HPDE6-E6E7 (cell line): ENCODE data around the gene KPTN.

ENCODE experiments used
- DNase-seq: peaks from one replicate; pipeline ENCODE4 v3.0.0; 2011; ENCODE audit warnings: missing footprints; ENCODE audit errors: extremely low spot score

Gene KPTN

DNA sequence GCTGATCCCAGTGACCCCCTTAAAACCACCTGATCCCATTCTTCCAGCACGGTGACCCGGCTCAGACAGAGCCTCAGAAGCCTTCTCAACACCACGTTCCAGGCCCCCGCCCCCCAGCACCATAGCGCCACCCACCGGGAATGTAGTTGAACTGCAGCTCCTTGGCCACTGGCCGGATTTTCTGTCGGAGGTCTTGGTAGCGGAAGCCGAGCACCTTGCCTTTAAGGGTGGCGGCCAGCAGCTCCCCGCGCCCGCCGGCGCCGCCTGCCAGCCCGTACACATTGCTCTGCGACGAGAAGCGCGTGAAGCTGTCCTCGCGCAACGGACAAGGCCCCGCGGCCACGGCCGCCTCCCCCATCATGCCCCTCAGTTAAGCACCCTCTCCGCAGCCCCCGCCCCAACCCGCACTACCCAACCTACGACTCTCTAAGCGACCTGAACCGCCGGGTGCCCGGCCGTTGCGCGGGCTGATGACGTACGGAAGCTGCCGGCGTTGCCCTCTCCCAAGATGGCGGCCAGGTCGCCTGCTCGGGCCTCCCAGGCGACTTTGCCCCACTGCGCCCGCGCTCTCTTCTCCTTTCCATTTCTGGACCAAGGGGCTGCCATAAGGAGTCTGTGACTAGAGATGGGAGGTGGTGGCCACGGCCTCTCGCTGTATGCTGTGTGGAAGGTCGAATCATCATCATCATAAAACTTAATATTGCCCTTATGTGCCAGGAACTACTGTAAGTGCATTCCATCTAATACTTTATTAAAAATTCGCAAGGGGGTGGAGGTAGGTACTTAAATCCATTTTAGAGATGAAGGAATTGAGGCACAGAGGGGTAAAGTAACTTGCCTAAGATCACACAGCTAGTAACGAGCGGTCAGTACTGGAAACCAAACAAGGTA lies at the start of gene KPTN:
KPTN (minus strand) TSS at position 420 of the 891 bp plus-strand sequence; CDS start at position 361, 59 bp downstream.
- peak; percentile 91 for DNase-seq

DNA sequence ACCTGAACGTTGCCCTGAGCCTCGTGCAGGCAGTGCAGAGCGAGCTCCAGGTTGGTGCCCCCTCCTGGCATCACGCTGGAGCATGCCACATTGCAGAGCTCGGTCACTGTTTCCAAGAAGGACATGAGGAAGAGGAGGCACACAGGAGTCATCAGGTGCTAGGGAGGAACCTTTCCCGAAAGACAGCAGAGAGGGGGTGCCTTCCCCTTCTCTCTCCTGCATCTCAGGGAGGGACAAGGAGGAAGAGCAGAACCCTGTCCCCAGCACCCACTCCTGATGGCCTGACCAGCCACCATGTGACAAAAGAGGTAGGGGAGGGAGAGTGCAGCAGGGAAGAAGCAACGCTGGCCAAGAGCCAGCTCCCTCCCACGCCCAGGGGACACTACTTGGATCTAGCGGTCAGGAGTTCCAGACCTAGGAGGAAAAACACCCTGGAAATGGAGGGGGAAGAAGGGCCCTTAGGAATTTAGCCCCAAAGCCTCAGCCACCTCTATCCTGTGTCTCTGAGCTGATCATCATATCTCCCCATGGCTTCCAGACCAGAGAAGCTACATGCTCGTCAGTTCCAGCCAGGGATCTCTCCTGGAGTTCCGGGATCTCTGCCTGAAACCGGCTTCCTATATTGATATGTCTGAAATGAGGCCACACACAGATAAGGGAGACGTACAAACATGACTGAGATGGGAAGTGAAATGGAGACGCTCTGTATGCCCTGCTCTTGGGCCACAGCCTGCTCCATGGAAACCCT lies 47.8 kb upstream of the KPTN start:
- no peak for DNase-seq

DNA sequence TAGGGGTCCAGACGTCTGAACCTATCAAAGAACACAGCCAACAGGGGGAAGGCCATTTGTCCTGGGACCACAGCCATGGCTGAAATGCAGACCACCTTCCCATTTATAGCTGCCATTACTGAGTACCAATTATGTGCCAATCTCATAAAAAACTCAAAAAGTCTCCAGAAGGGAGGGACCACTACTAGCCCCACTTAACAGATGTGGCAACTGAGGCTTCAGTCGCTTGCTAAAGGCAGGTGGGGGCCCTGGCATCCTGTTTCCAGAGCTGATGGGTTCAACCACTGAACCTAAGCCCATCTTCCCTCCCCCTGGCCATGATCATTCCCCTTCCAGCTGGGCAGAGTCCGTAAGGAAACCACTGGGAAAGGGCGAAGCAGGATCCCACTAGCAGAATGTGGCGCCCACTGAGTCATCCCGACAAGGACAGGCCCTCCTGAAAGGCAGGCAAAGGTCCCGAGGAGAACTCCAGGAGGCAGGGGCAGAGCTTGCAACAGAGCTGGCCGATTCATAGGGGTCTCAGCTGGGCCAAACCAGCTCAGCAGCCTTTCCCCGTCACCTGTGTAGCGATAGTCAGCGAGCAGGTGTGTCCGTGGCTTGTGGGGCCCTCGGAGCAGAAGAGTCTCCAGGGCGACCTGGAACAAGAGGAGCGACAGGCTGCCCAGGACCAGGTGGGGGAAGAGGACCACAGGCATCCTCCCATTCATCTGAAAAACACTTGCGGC lies 45.2 kb upstream of the KPTN start:
- no peak for DNase-seq

DNA sequence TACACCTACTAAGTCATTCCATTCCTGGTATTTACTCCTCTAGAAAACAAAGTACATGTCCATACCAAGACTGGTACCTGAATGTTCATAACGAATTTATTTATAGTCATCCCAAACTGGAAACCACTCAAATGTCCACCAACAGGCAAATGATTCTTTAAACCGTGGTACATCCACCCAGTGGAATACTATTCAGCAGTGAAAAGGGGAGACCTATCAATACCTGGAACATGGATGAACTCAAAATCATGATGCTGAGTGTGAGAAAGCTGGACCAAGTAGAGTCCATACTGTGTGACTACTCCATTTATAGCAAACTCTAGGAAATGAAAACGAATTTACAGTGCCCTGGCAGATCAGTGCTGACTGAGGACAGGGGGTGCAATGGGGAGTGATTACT lies 42.8 kb upstream of the KPTN start:
- no peak for DNase-seq

DNA sequence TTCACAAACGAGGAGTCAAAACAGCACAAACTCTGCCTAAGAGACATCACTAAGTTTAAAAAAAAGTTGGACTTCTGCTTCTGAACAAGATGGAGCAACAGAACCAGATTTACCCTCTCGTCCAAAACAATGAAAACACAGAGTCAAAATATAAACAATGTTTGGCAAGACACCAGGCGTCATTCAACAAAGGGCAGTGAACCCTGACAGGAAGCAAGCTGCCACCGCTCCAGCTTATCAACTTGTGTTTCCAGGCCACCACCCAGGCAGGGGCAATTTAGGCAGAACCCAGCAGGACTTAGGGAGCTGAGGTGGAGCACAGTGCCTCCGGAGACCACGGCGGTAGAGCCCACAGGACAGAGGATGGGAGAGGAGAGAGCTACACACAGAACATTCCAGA lies 39.5 kb upstream of the KPTN start:
- no peak for DNase-seq

DNA sequence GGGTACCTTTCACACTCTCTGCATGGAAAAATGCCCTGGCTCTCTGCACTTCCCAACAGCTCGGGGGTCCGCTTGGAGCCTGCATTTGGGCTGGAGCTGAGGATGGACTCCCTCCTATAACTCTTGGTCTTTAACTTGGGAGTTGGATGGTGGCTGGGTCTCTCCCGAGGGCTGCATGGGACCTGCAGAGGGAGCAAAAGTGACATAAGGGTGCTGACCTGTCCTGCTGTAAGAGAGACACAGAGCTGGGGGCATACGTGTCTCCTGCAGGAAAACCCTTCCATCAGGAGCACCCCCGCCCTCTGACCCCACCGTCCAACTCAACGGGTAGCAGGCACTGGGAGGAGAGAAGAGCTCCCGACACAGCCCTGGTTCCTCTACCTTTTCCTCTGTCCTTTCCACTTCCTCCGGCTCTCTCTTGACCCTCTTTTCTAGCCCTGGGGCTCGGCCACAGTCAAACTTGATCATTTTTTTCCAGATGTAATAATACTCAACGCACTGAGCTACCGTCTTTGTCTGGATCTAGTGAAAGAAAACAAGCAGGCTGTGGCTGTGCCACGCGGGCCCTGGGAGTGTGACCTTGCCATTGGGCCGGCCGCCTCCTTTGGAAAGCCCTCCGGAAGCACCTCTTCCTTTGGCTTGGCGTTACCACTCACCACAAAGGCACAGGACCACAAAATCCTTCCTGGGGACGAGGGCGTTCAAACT lies 37.6 kb upstream of the KPTN start:
- no peak for DNase-seq

DNA sequence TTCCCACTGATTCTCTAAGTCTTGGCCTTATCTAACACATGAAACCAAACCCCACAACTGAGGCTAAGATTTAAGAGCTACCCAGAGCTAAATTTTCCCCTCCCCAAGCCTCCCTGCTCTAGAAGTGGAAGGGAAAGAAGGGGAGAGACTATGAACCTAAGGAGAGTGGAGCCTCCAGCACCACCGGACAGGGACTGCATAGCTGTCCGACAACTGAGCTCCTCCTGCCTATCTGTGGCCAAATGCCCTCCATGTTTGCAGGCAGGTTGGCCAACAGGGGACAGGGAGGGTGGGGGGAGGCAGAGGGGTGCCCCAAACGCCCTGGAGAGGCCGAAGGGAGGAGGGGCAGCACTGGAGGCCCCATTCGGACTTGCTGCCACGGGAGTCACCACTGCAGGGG lies 36.8 kb upstream of the KPTN start:
- no peak for DNase-seq

DNA sequence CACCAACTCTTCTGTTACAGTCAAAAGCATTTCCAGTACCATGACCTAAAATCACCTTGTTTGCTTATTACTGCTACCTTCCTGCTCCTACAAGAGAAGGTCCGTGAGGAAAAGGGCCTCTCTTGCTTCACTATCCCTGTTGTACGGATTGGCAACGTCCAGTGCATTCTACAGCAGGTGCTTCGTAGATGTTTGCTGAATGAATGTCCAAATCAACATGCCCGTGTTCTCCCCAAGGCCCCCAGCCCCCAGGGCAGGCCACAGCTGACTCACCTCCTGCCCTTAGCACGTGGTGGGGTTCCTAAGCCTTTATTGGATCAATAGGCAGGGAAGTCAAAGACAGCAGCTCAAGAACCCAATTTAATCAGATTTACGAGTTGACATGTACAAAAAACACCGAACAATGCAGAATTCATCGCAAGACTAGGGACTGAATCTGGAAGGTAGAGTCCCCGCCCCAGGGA lies 36.4 kb upstream of the KPTN start:
- no peak for DNase-seq

DNA sequence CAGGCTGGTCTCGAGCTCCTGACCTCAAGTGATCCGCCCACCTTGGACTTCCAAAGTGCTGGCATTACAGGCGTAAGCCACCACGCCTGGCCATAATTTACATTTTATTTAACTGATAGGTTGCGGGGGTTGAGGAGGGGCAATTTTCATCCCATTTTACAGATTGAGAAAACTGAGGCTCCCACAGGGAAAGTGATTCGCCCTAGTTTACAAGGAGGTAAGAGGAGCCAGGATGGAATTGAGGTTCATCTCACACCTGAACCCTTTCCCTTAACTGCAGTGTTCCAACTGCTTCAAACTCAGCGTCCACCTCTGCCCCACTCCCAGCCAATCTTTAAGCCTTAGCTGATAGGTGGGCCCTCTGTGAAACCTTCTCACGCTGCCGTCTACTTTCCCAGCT lies 34.8 kb upstream of the KPTN start:
- no peak for DNase-seq

DNA sequence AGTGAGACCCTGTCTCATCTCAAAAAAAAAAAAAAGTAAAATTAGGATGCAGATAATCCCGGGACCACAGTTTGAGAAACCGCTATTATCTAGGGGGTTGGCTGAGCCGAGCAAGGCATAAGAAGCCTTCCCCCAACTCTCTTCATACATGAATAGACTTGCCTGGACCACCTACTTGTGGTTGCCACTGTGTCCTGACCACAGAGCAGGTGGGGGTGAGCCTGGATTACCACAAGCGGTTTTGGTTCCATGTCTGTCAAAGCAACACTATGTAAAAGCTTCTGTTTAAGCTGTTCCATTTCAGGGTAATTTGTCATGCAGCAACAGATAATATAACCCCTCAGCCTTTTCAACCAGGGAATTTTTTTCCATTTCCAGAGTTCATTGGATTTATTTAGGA lies 34.1 kb upstream of the KPTN start:
- DNase-seq, result no peak

DNA sequence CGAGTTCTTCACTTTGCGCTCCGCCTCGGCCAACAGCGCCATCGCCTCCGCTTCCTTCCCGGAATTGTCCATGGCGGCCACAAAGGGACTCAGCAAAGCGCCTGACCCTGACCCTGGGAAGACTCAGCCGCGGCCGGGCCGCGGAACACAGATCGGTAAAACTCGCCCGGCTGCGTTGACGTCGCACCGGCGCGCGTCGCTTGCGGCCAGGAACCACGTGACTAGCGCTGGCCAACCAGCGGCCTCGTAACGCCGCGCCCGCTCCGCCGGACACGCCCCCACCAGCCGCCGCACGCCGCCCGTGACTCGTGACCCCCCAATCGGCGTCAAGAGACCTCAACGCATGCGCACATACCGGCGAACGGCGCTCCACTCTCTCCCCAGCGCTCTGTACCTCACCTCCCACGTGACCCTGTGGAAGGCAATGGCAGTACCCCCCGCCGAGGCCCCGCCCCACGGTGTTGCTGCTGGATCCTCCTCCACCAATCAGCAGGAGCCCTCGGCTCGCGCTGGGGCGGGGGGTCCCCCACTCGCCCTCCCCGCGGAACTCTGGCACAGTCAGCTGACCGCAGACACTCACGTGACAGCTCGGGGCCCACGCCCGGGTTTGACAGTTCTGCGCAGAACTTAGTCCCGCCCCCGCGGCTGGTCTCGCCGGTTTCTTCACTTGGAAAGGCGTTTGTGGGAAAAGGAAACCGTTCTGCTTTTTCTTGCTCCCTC lies 31.0 kb upstream of the KPTN start, which contains the start of gene NAPA:
NAPA (minus strand) TSS at position 195 of the 720 bp plus-strand sequence; CDS start at position 72, 123 bp downstream.
- peak; percentile 100 for DNase-seq

DNA sequence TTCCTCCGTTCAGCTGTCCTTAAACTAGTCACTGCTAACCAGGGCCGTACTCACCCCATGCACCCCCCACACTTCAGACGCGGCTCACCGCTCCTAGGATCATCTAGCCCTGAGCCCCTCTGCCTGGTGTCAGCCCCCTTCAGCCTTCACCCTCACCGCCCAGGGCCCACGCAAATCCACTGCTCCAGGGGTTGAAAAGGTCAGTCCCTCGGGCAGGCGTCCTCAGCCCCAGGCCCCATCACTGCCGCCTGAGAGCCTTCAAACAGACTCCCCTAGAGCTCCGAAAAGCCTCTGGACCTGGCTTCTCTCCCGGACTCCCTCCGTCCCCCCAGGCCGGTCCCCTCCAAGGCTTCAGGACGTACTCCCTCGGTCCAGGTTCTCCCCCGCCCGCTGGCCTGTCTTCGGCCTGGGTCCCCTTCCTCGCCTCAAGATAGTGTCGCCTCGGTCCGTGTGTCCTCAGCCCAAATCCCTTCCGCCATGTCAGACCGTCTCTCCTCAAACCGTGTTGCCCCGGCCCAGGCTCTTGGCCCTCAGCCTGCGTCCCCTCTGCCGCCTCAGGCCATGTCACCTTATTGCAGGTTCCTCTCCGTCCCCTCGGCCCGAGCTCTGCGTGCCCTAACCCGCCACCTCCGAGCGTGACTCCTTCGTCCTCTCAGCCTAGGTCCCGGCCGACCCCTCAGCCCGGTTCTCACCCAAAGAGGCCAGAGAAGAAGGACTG lies 30.3 kb upstream of the KPTN start:
- no peak for DNase-seq

DNA sequence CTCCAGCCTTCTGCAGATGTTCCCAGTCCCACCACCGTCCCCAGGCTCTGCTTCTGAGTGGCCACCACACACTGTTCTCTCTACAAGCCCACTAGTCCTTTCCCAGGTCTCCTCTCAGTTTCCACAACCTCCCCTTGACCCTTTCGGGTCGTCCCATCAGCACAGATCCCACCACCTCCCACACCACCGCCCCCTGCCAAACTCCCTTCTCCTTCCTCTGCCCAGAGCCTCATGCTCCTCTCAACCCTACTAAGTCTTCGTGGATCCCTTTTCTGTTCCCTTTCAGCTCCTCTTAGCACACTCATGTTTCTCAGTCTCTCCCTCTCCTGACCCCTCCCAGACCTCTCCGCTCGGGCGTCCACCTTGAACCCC lies 28.9 kb upstream of the KPTN start:
- DNase-seq, result no peak

DNA sequence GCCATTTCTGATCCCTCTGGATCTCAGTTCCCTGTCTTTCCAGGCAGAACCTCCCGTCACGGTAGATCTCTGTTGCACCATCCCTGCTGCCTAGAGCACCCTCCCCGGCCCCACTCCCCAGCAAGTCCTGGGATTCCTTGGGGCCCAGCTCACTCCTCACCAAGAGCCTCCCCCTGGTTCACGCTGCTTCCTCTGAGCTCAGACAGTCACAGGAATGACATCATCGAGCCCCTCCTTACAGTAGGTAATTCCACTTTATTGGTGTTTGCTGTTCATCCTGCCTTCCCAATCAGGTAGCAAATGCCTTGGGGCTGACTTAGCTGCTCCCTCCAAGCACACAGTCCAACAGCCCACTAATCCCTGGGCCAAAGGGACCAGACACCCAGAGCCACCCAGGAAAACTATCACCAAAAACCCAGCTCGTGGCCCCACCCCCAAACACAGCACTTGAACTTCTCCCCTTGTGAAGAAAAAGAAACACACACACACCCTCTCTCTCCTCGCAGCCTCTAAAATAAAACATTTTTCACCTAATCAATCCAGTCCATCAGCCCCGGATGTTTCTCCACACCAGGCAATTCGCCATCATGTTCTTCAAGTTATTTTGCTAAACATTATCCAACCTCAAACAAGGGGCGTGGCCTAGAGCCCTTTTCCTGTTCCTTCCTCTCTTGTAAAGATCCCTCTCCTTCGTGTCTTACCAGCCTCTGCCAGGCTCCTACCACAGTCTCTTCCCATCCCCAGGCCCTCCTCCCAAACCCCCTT lies 28.3 kb upstream of the KPTN start:
- DNase-seq, result no peak

DNA sequence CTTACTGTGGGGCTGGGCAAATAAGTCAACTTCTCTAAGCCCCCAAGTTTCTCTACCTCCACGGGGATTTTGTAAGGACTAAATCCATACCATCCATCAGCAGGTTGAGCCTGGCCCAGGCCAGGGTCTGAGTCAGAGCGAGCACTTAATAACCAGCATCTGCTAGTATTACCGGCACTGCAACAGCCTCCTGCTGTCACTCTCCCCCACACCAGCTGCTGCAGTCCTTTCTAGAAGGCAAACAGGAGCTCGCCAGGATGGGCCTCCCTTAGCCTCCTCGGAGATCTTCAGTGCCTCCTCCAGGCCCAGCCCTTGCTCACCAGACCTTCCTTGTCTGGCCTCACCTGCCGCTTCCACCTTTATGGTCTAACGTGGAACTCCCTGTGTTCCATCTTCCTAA lies 27.7 kb upstream of the KPTN start:
- DNase-seq, result no peak

DNA sequence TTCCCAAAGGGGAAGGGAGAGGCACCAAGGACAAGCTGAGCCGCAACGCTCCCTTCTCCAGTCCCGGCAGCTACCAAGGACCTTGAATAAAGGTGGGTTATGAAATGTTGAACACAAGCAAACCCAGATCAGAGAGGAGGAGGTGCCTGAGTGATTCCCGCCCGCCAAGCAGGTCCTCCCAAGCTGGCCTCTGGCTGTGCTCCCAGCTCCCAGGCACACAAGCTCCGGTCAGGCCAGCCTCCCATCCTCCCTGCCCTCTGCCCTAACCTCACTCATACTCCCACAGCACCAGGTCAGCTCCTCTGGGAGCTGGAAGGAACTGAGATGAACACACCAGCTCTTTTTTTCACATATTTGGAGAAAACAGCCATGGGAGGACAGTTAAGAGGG lies 27.1 kb upstream of the KPTN start:
- DNase-seq, result no peak

DNA sequence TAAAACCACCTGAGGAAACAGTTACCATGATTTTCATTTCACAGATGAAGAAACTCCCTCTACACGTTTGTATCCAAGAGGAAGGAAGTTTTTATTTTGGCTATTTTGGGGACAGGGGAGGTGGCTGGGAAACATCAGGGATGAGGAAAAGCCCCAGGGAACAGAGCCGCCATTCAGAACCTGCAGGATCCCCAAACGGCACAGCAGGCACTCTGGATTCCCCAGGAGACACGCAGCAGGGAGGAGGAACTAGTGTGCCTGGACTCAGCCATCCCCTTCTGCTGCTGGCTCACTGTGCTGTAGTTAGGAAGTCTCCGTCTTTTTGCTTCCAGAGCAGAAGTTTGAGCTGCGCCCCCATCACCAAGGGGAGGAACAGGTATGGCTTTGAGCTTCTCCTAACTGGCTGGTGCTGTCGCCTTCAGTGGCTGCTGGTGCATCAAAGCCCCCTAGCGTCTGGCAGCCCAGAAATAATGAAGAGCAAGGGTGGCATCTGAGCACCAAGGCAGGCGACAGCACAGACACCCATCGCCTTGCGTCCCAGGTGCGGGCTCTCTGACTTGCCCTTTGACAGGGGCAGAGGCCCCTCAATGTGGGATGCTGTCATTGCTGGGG lies 26.6 kb upstream of the KPTN start:
- DNase-seq, result no peak

DNA sequence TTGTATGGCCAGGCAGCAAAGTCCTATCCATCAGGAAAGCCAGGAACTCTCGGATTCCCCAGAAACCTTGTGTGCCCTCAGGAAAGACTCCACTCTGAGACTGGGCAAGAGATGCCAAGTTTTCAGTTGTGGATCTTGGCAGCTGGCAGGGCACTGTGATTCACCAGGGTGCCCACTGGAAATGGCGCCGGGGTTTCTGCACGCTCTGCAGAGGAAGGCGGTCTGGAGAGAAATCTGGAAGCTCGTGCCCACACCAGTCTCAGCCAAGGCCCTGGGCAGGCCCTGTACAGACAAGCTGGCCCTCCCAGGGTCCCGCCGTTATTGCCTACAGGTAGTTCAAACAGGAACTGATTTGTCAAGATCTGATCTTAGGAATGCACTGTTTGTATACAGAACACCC lies 26.0 kb upstream of the KPTN start:
- DNase-seq, result no peak
